ENCODE data around the gene ADRA1B. TPM values are rescaled to one million over a fixed set of nuclear protein-coding genes. Genes with fewer than 3 reads are reported as not detected.

ADRA1B gene
- total RNA-seq, 1 donor, result 0.63 TPM

GRCh38 chr5:159911349-159911748, 4.9 kb upstream of the ADRA1B start:
- no peak for TF ChIP-seq CTCF (IDR thresholded peaks at IDR 0.05; ENCODE audit: insufficient read depth, low read length)
- no peak overlapping the region for H3K4me3 ChIP-seq (ENCODE audit: low read depth, low read length)

GRCh38 chr5:159912033-159912800, 4.1 kb upstream of the ADRA1B start:
- TF ChIP-seq CTCF (IDR thresholded peaks at IDR 0.05; ENCODE audit: insufficient read depth, low read length), result no peak
- H3K4me3 ChIP-seq (ENCODE audit: low read depth, low read length), result no peak overlapping the region
- DNase-seq (ENCODE audit: low read depth), result peak; percentile 88

More at GRCh38 chr5:159911349-159911748, 4.9 kb upstream of the ADRA1B start:
- DNase-seq (ENCODE audit: low read depth), result no peak

GRCh38 chr5:159913048-159913447, 3.2 kb upstream of the ADRA1B start:
- no peak for TF ChIP-seq CTCF (IDR thresholded peaks at IDR 0.05; ENCODE audit: insufficient read depth, low read length)
- DNase-seq (ENCODE audit: low read depth), result peak; percentile 83
- H3K4me3 ChIP-seq (ENCODE audit: low read depth, low read length), result no peak overlapping the region

GRCh38 chr5:159913501-159913900, 2.8 kb upstream of the ADRA1B start:
- DNase-seq (ENCODE audit: low read depth), result peak; percentile 57
- TF ChIP-seq CTCF (IDR thresholded peaks at IDR 0.05; ENCODE audit: insufficient read depth, low read length), result no peak
- H3K4me3 ChIP-seq (ENCODE audit: low read depth, low read length), result no peak overlapping the region

- no peak for DNase-seq (ENCODE audit: low read depth)
- TF ChIP-seq CTCF (IDR thresholded peaks at IDR 0.05; ENCODE audit: insufficient read depth, low read length), result no peak
- H3K4me3 ChIP-seq (ENCODE audit: low read depth, low read length), result peak overlapping the region; percentile 46
Observed at GRCh38 chr5:159916841-159917761, 819 bp downstream of the ADRA1B start.

GRCh38 chr5:159917994-159918393, 1.7 kb downstream of the ADRA1B start:
- H3K4me3 ChIP-seq (ENCODE audit: low read depth, low read length), result no peak overlapping the region
- DNase-seq (ENCODE audit: low read depth), result no peak
- TF ChIP-seq CTCF (IDR thresholded peaks at IDR 0.05; ENCODE audit: insufficient read depth, low read length), result no peak

Measured in fibroblast of the aortic adventitia (primary cell).